K562 (cell line): ENCODE data around the gene KDF1.

ENCODE experiments used
- ATF1 ChIP-seq, 2 experiments: fragments of 450-650 bp in 1 of 2; IDR thresholded peaks; 2 replicates each; pipeline ENCODE4 v1.6.1; 2016; ENCODE audit warnings: missing compliant biosample characterization in 1 of 2, missing genetic modification characterization in 1 of 2
- DDX20 ChIP-seq: fragments of 450-650 bp; IDR thresholded peaks from 2 replicates; pipeline ENCODE4 v1.6.1; 2016; ENCODE audit warnings: missing genetic modification characterization, low read depth, mild to moderate bottlenecking, missing compliant biosample characterization, moderate library complexity
- NFXL1 ChIP-seq: fragments of 450-650 bp; formaldehyde crosslinking; IDR thresholded peaks from 2 replicates; pipeline ENCODE4 v1.4.0; 2021; ENCODE audit warnings: mild to moderate bottlenecking
- POLR2A ChIP-seq: fragments of 450-650 bp; conservative IDR thresholded peaks from 2 replicates; pipeline ENCODE4 v1.6.1; 2016
- POLR2G ChIP-seq: fragments of 200-400 bp; formaldehyde crosslinking; IDR thresholded peaks from 2 replicates; pipeline ENCODE4 v1.6.1; 2017; ENCODE audit warnings: low read depth, mild to moderate bottlenecking, antibody characterized with exemption, low read length, moderate library complexity
- SREBF2 ChIP-seq: sonication (generic); formaldehyde crosslinking; IDR thresholded peaks from 2 replicates; pipeline ENCODE4 v1.4.0; 2020; ENCODE audit warnings: mild to moderate bottlenecking, missing genetic modification reagents
- TAF1 ChIP-seq: IDR thresholded peaks from 2 replicates; pipeline ENCODE4 v1.6.1; 2011; ENCODE audit warnings: mild to moderate bottlenecking, low read length, moderate library complexity; ENCODE audit not compliant: insufficient read depth, control insufficient read depth, severe bottlenecking; ENCODE audit errors: extremely low read depth
- TCF3 ChIP-seq: sonication (generic); formaldehyde crosslinking; IDR thresholded peaks from 2 replicates; pipeline ENCODE4 v1.4.0; 2020; ENCODE audit warnings: mild to moderate bottlenecking, missing genetic modification reagents
- TF ChIP-seq, protein P1 (sequence below), 3 experiments: IDR thresholded peaks in 2 of 3; conservative IDR thresholded peaks in 1 of 3; 2 replicates each; pipeline ENCODE4 v1.5.1; 2011 to 2012; ENCODE audit warnings: low read length in 3 of 3, mild to moderate bottlenecking in 3 of 3, control low read depth in 2 of 3, improper control_type of control experiment in 1 of 3, inconsistent platforms in 1 of 3, low read depth in 1 of 3, mixed read lengths in 1 of 3, moderate library complexity in 1 of 3; ENCODE audit not compliant: insufficient read depth in 2 of 3
- TF ChIP-seq, protein P2 (sequence below): sonication (generic); formaldehyde crosslinking; IDR thresholded peaks from 2 replicates; pipeline ENCODE4 v1.8.1; 2022; ENCODE audit warnings: missing genetic modification reagents

DNA sequence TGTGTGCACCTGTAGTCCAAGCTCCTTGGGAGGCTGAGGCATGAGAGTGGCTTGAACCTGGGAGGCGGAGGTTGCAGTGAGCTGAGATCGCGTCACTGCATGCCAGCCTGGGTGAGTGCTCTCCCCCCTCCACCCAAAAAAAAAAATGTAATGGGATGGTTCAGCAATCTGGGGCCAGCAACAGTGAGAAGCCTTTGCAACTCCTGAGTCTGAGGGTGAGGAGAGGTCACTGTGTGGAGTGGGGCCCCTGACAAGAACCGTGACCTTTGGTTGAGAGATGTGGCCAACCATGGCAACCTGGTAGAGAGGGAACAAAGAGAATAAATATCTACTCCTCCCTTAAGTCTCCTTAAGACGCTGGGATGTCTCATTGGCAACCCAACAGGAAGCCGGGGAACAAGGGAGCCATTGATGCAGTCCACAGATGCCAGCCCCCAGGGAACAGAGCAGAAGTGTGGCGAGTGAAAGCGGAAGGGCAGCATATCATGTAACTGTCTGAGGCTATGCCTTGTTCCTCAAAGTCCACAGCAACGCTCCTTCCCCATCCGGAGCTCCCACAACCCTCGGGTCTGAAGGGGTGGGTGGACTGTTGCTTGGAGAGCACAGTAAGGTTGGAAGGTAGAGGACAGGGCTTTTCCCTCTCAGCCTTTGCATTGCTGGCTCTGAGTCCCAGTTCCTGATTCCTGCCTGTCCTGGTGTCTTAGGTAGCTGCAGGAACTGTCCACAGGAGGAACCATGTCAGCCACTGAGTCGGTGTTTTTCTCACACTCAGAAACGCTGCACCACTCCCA lies 41.5 kb upstream of the KDF1 start:
- TF ChIP-seq SREBF2 (CRISPR knock-in tag) = no peak
- TF ChIP-seq POLR2G = no peak
- no peak for TF ChIP-seq TAF1
- TF ChIP-seq, protein P1, sequence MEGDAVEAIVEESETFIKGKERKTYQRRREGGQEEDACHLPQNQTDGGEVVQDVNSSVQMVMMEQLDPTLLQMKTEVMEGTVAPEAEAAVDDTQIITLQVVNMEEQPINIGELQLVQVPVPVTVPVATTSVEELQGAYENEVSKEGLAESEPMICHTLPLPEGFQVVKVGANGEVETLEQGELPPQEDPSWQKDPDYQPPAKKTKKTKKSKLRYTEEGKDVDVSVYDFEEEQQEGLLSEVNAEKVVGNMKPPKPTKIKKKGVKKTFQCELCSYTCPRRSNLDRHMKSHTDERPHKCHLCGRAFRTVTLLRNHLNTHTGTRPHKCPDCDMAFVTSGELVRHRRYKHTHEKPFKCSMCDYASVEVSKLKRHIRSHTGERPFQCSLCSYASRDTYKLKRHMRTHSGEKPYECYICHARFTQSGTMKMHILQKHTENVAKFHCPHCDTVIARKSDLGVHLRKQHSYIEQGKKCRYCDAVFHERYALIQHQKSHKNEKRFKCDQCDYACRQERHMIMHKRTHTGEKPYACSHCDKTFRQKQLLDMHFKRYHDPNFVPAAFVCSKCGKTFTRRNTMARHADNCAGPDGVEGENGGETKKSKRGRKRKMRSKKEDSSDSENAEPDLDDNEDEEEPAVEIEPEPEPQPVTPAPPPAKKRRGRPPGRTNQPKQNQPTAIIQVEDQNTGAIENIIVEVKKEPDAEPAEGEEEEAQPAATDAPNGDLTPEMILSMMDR (IDR thresholded peaks at IDR 0.05 in 2 of 3, conservative IDR thresholded peaks at IDR 0.05 in 1 of 3; ENCODE audit: insufficient read depth in 2 of 3, low read depth in 1 of 3, low read length in 3 of 3) = no peak; a peak in 1 of 6 replicates
- TF ChIP-seq POLR2A = no peak
- TF ChIP-seq, protein P2, sequence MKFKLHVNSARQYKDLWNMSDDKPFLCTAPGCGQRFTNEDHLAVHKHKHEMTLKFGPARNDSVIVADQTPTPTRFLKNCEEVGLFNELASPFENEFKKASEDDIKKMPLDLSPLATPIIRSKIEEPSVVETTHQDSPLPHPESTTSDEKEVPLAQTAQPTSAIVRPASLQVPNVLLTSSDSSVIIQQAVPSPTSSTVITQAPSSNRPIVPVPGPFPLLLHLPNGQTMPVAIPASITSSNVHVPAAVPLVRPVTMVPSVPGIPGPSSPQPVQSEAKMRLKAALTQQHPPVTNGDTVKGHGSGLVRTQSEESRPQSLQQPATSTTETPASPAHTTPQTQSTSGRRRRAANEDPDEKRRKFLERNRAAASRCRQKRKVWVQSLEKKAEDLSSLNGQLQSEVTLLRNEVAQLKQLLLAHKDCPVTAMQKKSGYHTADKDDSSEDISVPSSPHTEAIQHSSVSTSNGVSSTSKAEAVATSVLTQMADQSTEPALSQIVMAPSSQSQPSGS (CRISPR knock-in tag) = no peak
- no peak for TF ChIP-seq ATF1 (CRISPR knock-in tag; IDR thresholded peaks at IDR 0.05)
- TF ChIP-seq ATF1 (tag; IDR thresholded peaks at IDR 0.05) = no peak
- no peak for TF ChIP-seq TCF3 (CRISPR knock-in tag)
- TF ChIP-seq NFXL1 (CRISPR knock-in tag) = no peak
- TF ChIP-seq DDX20 (tag) = no peak
